ENCODE measurements around the gene TMEM9B. TPM values are rescaled to one million over a fixed set of nuclear protein-coding genes. Genes with fewer than 3 reads are reported as not detected.
"Not testable (repeated sequence)": the region's sequence is repeated elsewhere in the genome, so short reads cannot be mapped to it uniquely, and the experiment has no call there.

Gene TMEM9B
- total and polyA plus RNA-seq, 7 experiments from 2014 or later: 16.2 to 83.0 (median 30.8) TPM

DNA sequence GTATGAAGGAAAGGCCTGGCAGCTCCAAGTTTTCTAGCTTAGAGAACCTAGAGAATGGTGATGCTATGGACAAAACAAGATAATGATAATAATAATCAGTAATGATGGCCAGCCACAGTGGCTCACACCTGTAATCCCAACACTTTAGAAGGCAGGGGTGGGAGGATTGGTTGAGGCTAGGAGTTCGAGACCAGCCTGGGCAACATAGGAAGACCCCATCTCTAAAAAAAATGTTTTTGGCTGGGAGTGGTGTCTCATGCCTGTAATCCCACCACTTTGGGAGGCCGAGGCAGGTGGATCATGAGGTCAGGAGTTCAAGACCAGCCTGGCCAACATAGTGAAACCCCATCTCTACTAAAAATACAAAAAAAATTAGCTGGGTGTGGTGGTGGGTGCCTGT is 28.5 kb downstream of the TMEM9B start:
- H3K27ac Mint-ChIP-seq; H3K27me3 Mint-ChIP-seq; H3K9me3 Mint-ChIP-seq; DNase-seq; H3K27ac ChIP-seq (ENCODE audit: low read depth, low read length); ATAC-seq; POLR2A ChIA-PET; H3K27me3 ChIP-seq (ENCODE audit: control insufficient read depth in 2 of 2, insufficient read depth in 2 of 2, low read length in 2 of 2); H3K4me3 ChIP-seq (ENCODE audit: low read length); H3K36me3 ChIP-seq (ENCODE audit: control insufficient read depth in 2 of 3, insufficient read depth in 3 of 3, low read length in 3 of 3); CTCF ChIA-PET; H3K36me3 Mint-ChIP-seq; intact Hi-C loops (cut with micrococcal nuclease); H3K4me1 ChIP-seq (ENCODE audit: control insufficient read depth in 2 of 2, insufficient read depth in 2 of 2, low read length in 2 of 2); H3K4me3 Mint-ChIP-seq; H3K9me3 ChIP-seq (ENCODE audit: control insufficient read depth in 2 of 3, low read length in 3 of 3); H3K4me1 Mint-ChIP-seq: not testable (repeated sequence)

DNA sequence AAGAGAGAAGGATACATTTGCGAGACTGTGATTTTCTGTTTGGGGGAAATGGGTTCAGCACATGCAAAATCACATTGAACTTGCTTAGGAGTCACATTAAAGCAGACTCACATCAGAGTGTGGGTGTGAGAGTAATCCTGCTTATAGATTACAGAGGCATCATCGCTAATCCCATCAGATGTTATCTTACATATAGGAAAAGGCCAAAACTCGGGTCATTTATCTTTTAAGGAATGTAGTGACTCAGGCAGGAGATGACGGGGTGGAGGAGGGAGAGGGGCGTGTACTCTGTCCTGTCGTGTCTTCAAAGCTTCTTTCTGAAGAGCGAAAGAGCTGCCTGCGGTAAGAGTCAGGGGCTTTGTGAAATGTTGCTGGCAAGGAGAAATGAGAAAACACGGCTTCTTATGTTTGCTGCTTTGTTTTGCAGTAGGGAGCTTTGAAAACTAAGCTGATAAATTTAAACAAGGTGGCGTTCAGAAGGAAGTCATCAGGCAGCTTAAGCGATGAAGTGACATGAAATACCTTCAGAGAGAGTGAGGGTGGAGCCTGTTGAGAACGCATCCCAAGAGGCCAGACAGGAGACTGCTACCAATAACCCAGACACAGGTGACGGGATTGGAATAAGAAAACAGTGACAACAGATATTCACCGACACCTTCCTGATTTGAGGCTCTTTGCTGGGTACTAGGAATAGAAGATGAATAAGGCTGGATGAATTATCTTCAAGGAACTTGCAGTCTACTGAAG is 29.3 kb downstream of the TMEM9B start:
- Histone ChIP-seq H3K27ac (ENCODE audit: low read depth, low read length) (no peak overlapping the region), H3K4me1 (ENCODE audit: control insufficient read depth in 2 of 2, insufficient read depth in 2 of 2, low read length in 2 of 2) (no peaks in the 10 kb centered on the region), H3K27me3 (ENCODE audit: control insufficient read depth in 2 of 2, insufficient read depth in 2 of 2, low read length in 2 of 2) (no peaks in the 10 kb centered on the region), H3K4me3 (ENCODE audit: low read length) (no peak overlapping the region), H3K9me3 (ENCODE audit: control insufficient read depth in 2 of 3, low read length in 3 of 3) (no peaks in the 10 kb centered on the region), H3K36me3 (ENCODE audit: control insufficient read depth in 2 of 3, insufficient read depth in 3 of 3, low read length in 3 of 3) (no peaks in the 10 kb centered on the region)
- Mint-ChIP-seq H3K36me3 (no peaks in the 10 kb centered on the region), H3K4me1 (peaks cover 0 to 8% (median 4%) of the 10 kb centered on the region in 7 donors), H3K4me3 (peak overlapping the region in 8 of 10 donors; percentile 19 to 67 (median 50)), H3K27ac (peak overlapping the region in 6 of 9 donors; percentile 7 to 82 (median 55)), H3K27me3 (no peaks in the 10 kb centered on the region), H3K9me3 (peaks cover 0 to 2% (median 0%) of the 10 kb centered on the region in 11 donors)
- CTCF ChIA-PET: no interaction called here
- ATAC-seq (no peak), DNase-seq (no peak)
- intact Hi-C loops (cut with micrococcal nuclease): no loop called here
- POLR2A ChIA-PET: no interaction called here

GRCh38 chr11:8933931-8934330 is 30.3 kb downstream of the TMEM9B start:
- Mint-ChIP-seq H3K36me3 (no peaks in the 10 kb centered on the region), H3K27ac (no peak overlapping the region), H3K27me3 (no peaks in the 10 kb centered on the region), H3K9me3 (peaks cover 0 to 3% (median 0%) of the 10 kb centered on the region in 11 donors), H3K4me3 (no peak overlapping the region), H3K4me1 (peaks cover 0 to 8% (median 4%) of the 10 kb centered on the region in 7 donors)
- H3K36me3 ChIP-seq (ENCODE audit: control insufficient read depth in 2 of 3, insufficient read depth in 3 of 3, low read length in 3 of 3): no peaks in the 10 kb centered on the region
- ChIA-PET POLR2A (no interaction called here), CTCF (no interaction called here)
- H3K27ac ChIP-seq (ENCODE audit: low read depth, low read length): no peak overlapping the region
- DNase-seq (no peak), ATAC-seq (no peak)
- H3K27me3 ChIP-seq (ENCODE audit: control insufficient read depth in 2 of 2, insufficient read depth in 2 of 2, low read length in 2 of 2): no peaks in the 10 kb centered on the region
- no peak overlapping the region for H3K4me3 ChIP-seq (ENCODE audit: low read length)
- H3K4me1 ChIP-seq (ENCODE audit: control insufficient read depth in 2 of 2, insufficient read depth in 2 of 2, low read length in 2 of 2): no peaks in the 10 kb centered on the region
- intact Hi-C loops (cut with micrococcal nuclease): no loop called here
- H3K9me3 ChIP-seq (ENCODE audit: control insufficient read depth in 2 of 3, low read length in 3 of 3): no peaks in the 10 kb centered on the region

GRCh38 chr11:8932564-8933180 is 31.6 kb downstream of the TMEM9B start, which contains the start of gene C11orf16:
Gene C11orf16 (minus strand): TSS chr11:8932947. CDS start chr11:8932308, 639 bp downstream.
- peaks cover 0 to 3% (median 0%) of the 10 kb centered on the region in 11 donors for H3K9me3 Mint-ChIP-seq
- H3K27ac Mint-ChIP-seq: no peak within 1 kb of the TSS
- no peaks in the 10 kb centered on the region for H3K4me1 ChIP-seq (ENCODE audit: control insufficient read depth in 2 of 2, insufficient read depth in 2 of 2, low read length in 2 of 2)
- DNase-seq: no peak
- ATAC-seq: no peak
- H3K36me3 ChIP-seq (ENCODE audit: control insufficient read depth in 2 of 3, insufficient read depth in 3 of 3, low read length in 3 of 3): no peaks in the 10 kb centered on the region
- H3K4me3 Mint-ChIP-seq: no peak within 1 kb of the TSS
- H3K27ac ChIP-seq (ENCODE audit: low read depth, low read length): no peak within 1 kb of the TSS
- POLR2A ChIA-PET: interaction anchor here (0.6 kb wide), 1 partner anchor 17 kb away, joined by 3 read pairs; no protein-coding TSS in a partner anchor
- intact Hi-C loops (cut with micrococcal nuclease): no loop called here
- no peaks in the 10 kb centered on the region for H3K36me3 Mint-ChIP-seq
- H3K27me3 Mint-ChIP-seq: no peaks in the 10 kb centered on the region
- no peaks in the 10 kb centered on the region for H3K27me3 ChIP-seq (ENCODE audit: control insufficient read depth in 2 of 2, insufficient read depth in 2 of 2, low read length in 2 of 2)
- peaks cover 0 to 8% (median 4%) of the 10 kb centered on the region in 7 donors for H3K4me1 Mint-ChIP-seq
- H3K9me3 ChIP-seq (ENCODE audit: control insufficient read depth in 2 of 3, low read length in 3 of 3): no peaks in the 10 kb centered on the region
- CTCF ChIA-PET: no interaction called here
- H3K4me3 ChIP-seq (ENCODE audit: low read length): no peak within 1 kb of the TSS

- no peak for ATAC-seq
- H3K4me1 Mint-ChIP-seq: peaks cover 0 to 8% (median 4%) of the 10 kb centered on the region in 7 donors
- POLR2A ChIA-PET: no interaction called here
- H3K27ac ChIP-seq (ENCODE audit: low read depth, low read length): no peak overlapping the region
- peaks cover 0 to 3% (median 0%) of the 10 kb centered on the region in 11 donors for H3K9me3 Mint-ChIP-seq
- CTCF ChIA-PET: no interaction called here
- intact Hi-C loops (cut with micrococcal nuclease): no loop called here
- H3K27me3 Mint-ChIP-seq: no peaks in the 10 kb centered on the region
- H3K4me3 Mint-ChIP-seq: no peak overlapping the region
- no peak overlapping the region for H3K27ac Mint-ChIP-seq
- no peaks in the 10 kb centered on the region for H3K36me3 ChIP-seq (ENCODE audit: control insufficient read depth in 2 of 3, insufficient read depth in 3 of 3, low read length in 3 of 3)
- no peak for DNase-seq
- H3K4me1 ChIP-seq (ENCODE audit: control insufficient read depth in 2 of 2, insufficient read depth in 2 of 2, low read length in 2 of 2): no peaks in the 10 kb centered on the region
- no peaks in the 10 kb centered on the region for H3K9me3 ChIP-seq (ENCODE audit: control insufficient read depth in 2 of 3, low read length in 3 of 3)
- H3K4me3 ChIP-seq (ENCODE audit: low read length): no peak overlapping the region
- no peaks in the 10 kb centered on the region for H3K36me3 Mint-ChIP-seq
- no peaks in the 10 kb centered on the region for H3K27me3 ChIP-seq (ENCODE audit: control insufficient read depth in 2 of 2, insufficient read depth in 2 of 2, low read length in 2 of 2)
Observed at GRCh38 chr11:8930456-8931175, 33.6 kb downstream of the TMEM9B start.

DNA sequence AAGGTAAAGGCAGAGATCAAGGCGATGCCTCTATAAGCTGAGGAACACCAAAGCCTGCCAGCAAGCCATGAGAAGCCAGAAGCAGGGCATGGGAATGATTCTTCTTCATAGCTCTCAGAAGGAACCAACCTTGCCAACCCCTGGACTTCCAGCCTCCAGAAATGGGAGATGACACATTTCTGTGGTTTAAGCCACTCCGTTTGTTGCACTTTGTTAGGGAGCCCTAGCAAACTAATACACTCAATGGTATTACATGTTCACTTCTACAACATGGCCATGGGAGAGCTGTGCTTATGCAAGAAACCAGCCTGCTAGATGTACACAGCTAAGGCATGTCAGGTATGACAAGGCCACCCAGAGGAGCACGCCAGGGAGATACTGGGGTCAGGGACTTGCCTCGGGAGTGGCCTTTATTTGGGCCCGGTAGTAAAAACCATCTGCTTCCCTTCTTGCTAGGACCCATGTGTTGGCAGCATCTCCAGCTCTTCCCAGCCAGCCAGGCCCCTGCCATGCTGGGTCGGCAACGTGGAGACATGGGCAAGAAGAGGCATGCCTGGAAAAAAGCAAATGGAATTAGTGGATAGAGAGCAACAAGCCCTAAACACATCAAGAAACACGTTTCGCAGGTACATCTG is 35.1 kb downstream of the TMEM9B start:
- no peaks in the 10 kb centered on the region for H3K36me3 ChIP-seq (ENCODE audit: control insufficient read depth in 2 of 3, insufficient read depth in 3 of 3, low read length in 3 of 3)
- H3K4me1 ChIP-seq (ENCODE audit: control insufficient read depth in 2 of 2, insufficient read depth in 2 of 2, low read length in 2 of 2): no peaks in the 10 kb centered on the region
- ChIA-PET CTCF (interaction anchor here (0.6 kb wide), 1 partner anchor 590 kb away, joined by 4 read pairs; no protein-coding TSS in a partner anchor), POLR2A (no interaction called here)
- H3K9me3 Mint-ChIP-seq: peaks cover 0 to 3% (median 0%) of the 10 kb centered on the region in 11 donors
- H3K9me3 ChIP-seq (ENCODE audit: control insufficient read depth in 2 of 3, low read length in 3 of 3): no peaks in the 10 kb centered on the region
- no peaks in the 10 kb centered on the region for H3K27me3 ChIP-seq (ENCODE audit: control insufficient read depth in 2 of 2, insufficient read depth in 2 of 2, low read length in 2 of 2)
- H3K4me3 ChIP-seq (ENCODE audit: low read length): no peak overlapping the region
- intact Hi-C loops (cut with micrococcal nuclease): no loop called here
- H3K27ac ChIP-seq (ENCODE audit: low read depth, low read length): no peak overlapping the region
- H3K4me3 Mint-ChIP-seq: no peak overlapping the region
- H3K27me3 Mint-ChIP-seq: no peaks in the 10 kb centered on the region
- no peaks in the 10 kb centered on the region for H3K4me1 Mint-ChIP-seq
- ATAC-seq: no peak
- no peaks in the 10 kb centered on the region for H3K36me3 Mint-ChIP-seq
- DNase-seq: no peak
- H3K27ac Mint-ChIP-seq: no peak overlapping the region

Data from naive thymus-derived CD4-positive, alpha-beta T cell (primary cell).